GM23338 (cell line): ENCODE measurements around the gene UBE2H. TPM values are rescaled to one million over a fixed set of nuclear protein-coding genes. Genes with fewer than 3 reads are reported as not detected.

Experiments
- ATAC-seq: fragments of 200-7000 bp; cut with Tn5 transposase; 3 replicates; pipeline ENCODE4 v1.9.1; 2020
- DNase-seq: peaks from one replicate; pipeline ENCODE4 v3.0.0-alpha.2; 2015; ENCODE audit warnings: low spot score
- H2AFZ ChIP-seq: fragments of 200-600 bp; sonication (generic); 2 replicates; pipeline ENCODE4 v1.8.0; 2016; ENCODE audit warnings: antibody characterized with exemption, mild to moderate bottlenecking, moderate library complexity
- H3F3A ChIP-seq: fragments of 200-600 bp; sonication (generic); replicated peaks from 2 replicates; pipeline ENCODE4 v1.8.0; 2017; ENCODE audit warnings: antibody characterized with exemption, mixed run types, low read depth
- H3K27ac ChIP-seq: fragments of 200-600 bp; sonication (generic); 2 replicates; pipeline ENCODE4 v1.6.1; 2016; ENCODE audit warnings: low read depth
- H3K27me3 ChIP-seq: fragments of 200-600 bp; sonication (generic); 2 replicates; pipeline ENCODE4 v1.8.0; 2016; ENCODE audit warnings: mild to moderate bottlenecking, mixed run types, moderate library complexity; ENCODE audit not compliant: insufficient read depth
- H3K36me3 ChIP-seq: fragments of 200-600 bp; sonication (generic); 2 replicates; pipeline ENCODE4 v1.8.0; 2016; ENCODE audit warnings: mild to moderate bottlenecking; ENCODE audit not compliant: insufficient read depth
- H3K4me1 ChIP-seq: fragments of 200-600 bp; sonication (generic); 2 replicates; pipeline ENCODE4 v1.8.0; 2016; ENCODE audit warnings: mild to moderate bottlenecking, moderate library complexity; ENCODE audit not compliant: insufficient read depth
- H3K4me2 ChIP-seq: fragments of 200-600 bp; sonication (generic); 2 replicates; pipeline ENCODE4 v1.7.1; 2017; ENCODE audit warnings: mixed run types
- H3K4me3 ChIP-seq: fragments of 200-600 bp; sonication (generic); 2 replicates; pipeline ENCODE4 v1.6.1; 2016; ENCODE audit warnings: mixed run types
- H3K79me2 ChIP-seq: fragments of 200-600 bp; sonication (generic); replicated peaks from 2 replicates; pipeline ENCODE4 v1.8.0; 2017; ENCODE audit warnings: mild to moderate bottlenecking; ENCODE audit not compliant: insufficient read depth
- H3K9me2 ChIP-seq: fragments of 200-600 bp; sonication (generic); 2 replicates; pipeline ENCODE4 v1.8.0; 2017; ENCODE audit not compliant: insufficient read depth
- H4K20me1 ChIP-seq: fragments of 200-600 bp; sonication (generic); replicated peaks from 2 replicates; pipeline ENCODE4 v1.8.0; 2017; ENCODE audit warnings: mild to moderate bottlenecking; ENCODE audit not compliant: insufficient read depth
- H3K27ac Mint-ChIP-seq: 2 replicates; pipeline ENCODE4 v1.8.0; 2020; ENCODE audit warnings: inconsistent platforms, mild to moderate bottlenecking, moderate library complexity, mixed read lengths
- H3K27me3 Mint-ChIP-seq: 3 replicates; pipeline ENCODE4 v1.8.0; 2022; ENCODE audit warnings: low read depth, mild to moderate bottlenecking, moderate library complexity, mixed read lengths, inconsistent platforms; ENCODE audit not compliant: insufficient read depth, poor library complexity
- H3K36me3 Mint-ChIP-seq: 3 replicates; pipeline ENCODE4 v1.8.0; 2021; ENCODE audit warnings: low read depth, mild to moderate bottlenecking, inconsistent platforms, moderate library complexity, mixed read lengths
- H3K4me1 Mint-ChIP-seq: 3 replicates; pipeline ENCODE4 v1.8.0; 2020; ENCODE audit warnings: mild to moderate bottlenecking, inconsistent platforms, mixed read lengths
- H3K4me3 Mint-ChIP-seq: 3 replicates; pipeline ENCODE4 v1.8.0; 2021; ENCODE audit warnings: moderate library complexity, mild to moderate bottlenecking, inconsistent platforms, mixed read lengths
- H3K9me3 Mint-ChIP-seq: 3 replicates; pipeline ENCODE4 v1.8.0; 2020; ENCODE audit warnings: moderate library complexity, mild to moderate bottlenecking, inconsistent platforms, mixed read lengths
- CREB1 ChIP-seq: fragments of 250-450 bp; sonication (Bioruptor Pico); IDR thresholded peaks from 2 replicates; pipeline ENCODE4 v1.5.0; 2020; ENCODE audit warnings: low read depth, mild to moderate bottlenecking, moderate library complexity
- CTCF ChIP-seq, 2 experiments: fragments of 200-600 bp in 1 of 2; sonication (generic) in 1 of 2; conservative IDR thresholded peaks; 2 replicates each; pipeline versions ENCODE4 v1.5.1 to v1.6.1; 2016 to 2017; ENCODE audit warnings: antibody characterized with exemption in 2 of 2, low read depth in 2 of 2, mild to moderate bottlenecking in 2 of 2, moderate library complexity in 1 of 2
- ETS1 ChIP-seq: IDR thresholded peaks from 2 replicates; pipeline ENCODE4 v1.6.1; 2016; ENCODE audit warnings: antibody characterized with exemption
- EZH2 ChIP-seq: fragments of 200-600 bp; sonication (generic); IDR thresholded peaks from one replicate; pipeline ENCODE4 v1.8.0; 2017; ENCODE audit warnings: antibody characterized with exemption, mild to moderate bottlenecking, low read depth; ENCODE audit not compliant: unreplicated experiment
- EZH2phosphoT487 ChIP-seq: fragments of 200-600 bp; sonication (generic); IDR thresholded peaks from one replicate; pipeline ENCODE4 v1.8.1; 2018; ENCODE audit warnings: antibody characterized with exemption; ENCODE audit not compliant: unreplicated experiment
- JUNB ChIP-seq: IDR thresholded peaks from one replicate; pipeline ENCODE4 v1.6.1; 2016; ENCODE audit warnings: antibody characterized with exemption; ENCODE audit not compliant: unreplicated experiment
- NANOG ChIP-seq: IDR thresholded peaks from 2 replicates; pipeline ENCODE4 v1.6.1; 2016; ENCODE audit warnings: antibody characterized with exemption, borderline replicate concordance
- POLR2AphosphoS5 ChIP-seq: IDR thresholded peaks from 2 replicates; pipeline ENCODE4 v1.6.1; 2016; ENCODE audit warnings: antibody characterized with exemption, low read depth
- REST ChIP-seq: IDR thresholded peaks from one replicate; pipeline ENCODE4 v1.6.1; 2018; ENCODE audit warnings: antibody characterized with exemption; ENCODE audit not compliant: unreplicated experiment
- STAT1 ChIP-seq: IDR thresholded peaks from one replicate; pipeline ENCODE4 v1.6.1; 2016; ENCODE audit warnings: antibody characterized with exemption; ENCODE audit not compliant: unreplicated experiment
- ZNF114 ChIP-seq: fragments of 250-450 bp; sonication (Bioruptor Pico); IDR thresholded peaks from 2 replicates; pipeline ENCODE4 v1.5.0; 2020; ENCODE audit warnings: mild to moderate bottlenecking, moderate library complexity
- ZNF331 ChIP-seq: fragments of 250-450 bp; sonication (Bioruptor Pico); IDR thresholded peaks from 2 replicates; pipeline ENCODE4 v1.5.0; 2020; ENCODE audit warnings: low read depth, mild to moderate bottlenecking, moderate library complexity
- ZNF462 ChIP-seq: fragments of 250-450 bp; sonication (Bioruptor Pico); IDR thresholded peaks from 2 replicates; pipeline ENCODE4 v1.5.0; 2020; ENCODE audit warnings: mild to moderate bottlenecking, moderate library complexity
- polyA plus RNA-seq: library from polyadenylated mRNA; unstranded; fragments of >200 nt; fragmentation: Nextera tagmentation; extraction: Ambion mirVana; gene quantifications from 2 replicates; pipeline ENCODE4 v1.2.1, GENCODE V29; 2016
- total RNA-seq: library from RNA; depleted of rRNA; stranded (reverse); fragments of >200 nt; shearing (Covaris generic); gene quantifications from 2 replicates; pipeline ENCODE4 v1.2.3, GENCODE V29; 2014

UBE2H gene
- total and polyA plus RNA-seq, 2 experiments from 2014 or later = 40.8 to 86.5 TPM

GRCh38 chr7:129946282-129946681 is 6.5 kb downstream of the UBE2H start:
- 0 out of 2 replicates have a peak, but pooled peaks cover 16% of the 10 kb centered on the region for H4K20me1 ChIP-seq

More at GRCh38 chr7:129946282-129946681, 6.5 kb downstream of the UBE2H start:
- Mint-ChIP-seq H3K36me3 (peaks cover 35% of the 10 kb centered on the region), H3K9me3 (peaks cover 3% of the 10 kb centered on the region; the same call in 1 of the 3 replicates), H3K4me1 (peaks cover 18% of the 10 kb centered on the region), H3K4me3 (no peak overlapping the region), H3K27ac (peak overlapping the region; percentile 35), H3K27me3 (no peaks in the 10 kb centered on the region)
- peaks cover 84% of the 10 kb centered on the region for H3K79me2 ChIP-seq
- TF ChIP-seq ETS1 (no peak), JUNB (no peak), CTCF (conservative IDR thresholded peaks at IDR 0.05; ENCODE audit: low read depth in 2 of 2) (no peak), ZNF114 (no peak), EZH2 (no peak), EZH2phosphoT487 (no peak), POLR2AphosphoS5 (no peak), REST (no peak), STAT1 (no peak), NANOG (no peak), CREB1 (CRISPR knock-in tag) (no peak), ZNF462 (CRISPR knock-in tag) (no peak), ZNF331 (no peak)
- H3K4me1 ChIP-seq = peaks cover 18% of the 10 kb centered on the region
- no peak overlapping the region for H3K4me2 ChIP-seq
- peaks cover 4% of the 10 kb centered on the region; the same call in 1 of the 2 replicates for H3K36me3 ChIP-seq
- no peaks in the 10 kb centered on the region for H3K27me3 ChIP-seq
- H3K27ac ChIP-seq = no peak overlapping the region
- no peak overlapping the region for H2AFZ ChIP-seq
- no peak for ATAC-seq
- no peak for DNase-seq
- H3F3A ChIP-seq = 0 out of 2 replicates have a peak, but pooled peaks cover 4% of the 10 kb centered on the region
- H3K9me2 ChIP-seq = no peaks in the 10 kb centered on the region
- H3K4me3 ChIP-seq = no peak overlapping the region
